ENCODE measurements around the gene PARD6G. TPM values are rescaled to one million over a fixed set of nuclear protein-coding genes. Genes with fewer than 3 reads are reported as not detected.
"Not testable (repeated sequence)": the region's sequence is repeated elsewhere in the genome, so short reads cannot be mapped to it uniquely, and the experiment has no call there.

PARD6G gene
- total and polyA plus RNA-seq, 7 experiments from 2014 or later: 0.07 to 0.16 (median 0.09) TPM; not detected in 3

DNA sequence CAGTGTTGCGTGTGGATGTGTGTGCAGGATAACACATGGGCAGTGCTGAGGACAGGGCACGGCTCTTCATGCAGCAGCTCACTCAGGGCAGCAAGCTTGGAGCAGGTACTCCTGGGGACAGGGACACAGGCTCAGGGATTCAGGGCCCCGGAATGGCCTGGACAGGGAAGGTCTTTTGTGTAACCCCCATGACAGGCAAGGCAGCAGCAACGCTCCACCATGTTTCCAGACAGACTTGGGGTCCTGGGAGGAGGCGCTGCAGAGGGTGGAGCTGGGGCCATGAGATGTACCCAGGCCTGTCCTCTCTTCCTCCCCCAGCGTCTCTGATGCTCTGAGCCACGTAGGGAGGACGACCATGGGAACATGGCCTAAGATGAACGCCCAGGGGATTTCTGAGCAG lies 80.0 kb downstream of the PARD6G start:
- POLR2A ChIA-PET: no interaction called here
- no peak for ATAC-seq
- no peaks in the 10 kb centered on the region for H3K27me3 ChIP-seq (ENCODE audit: control insufficient read depth in 2 of 2, insufficient read depth in 2 of 2, low read length in 2 of 2)

DNA sequence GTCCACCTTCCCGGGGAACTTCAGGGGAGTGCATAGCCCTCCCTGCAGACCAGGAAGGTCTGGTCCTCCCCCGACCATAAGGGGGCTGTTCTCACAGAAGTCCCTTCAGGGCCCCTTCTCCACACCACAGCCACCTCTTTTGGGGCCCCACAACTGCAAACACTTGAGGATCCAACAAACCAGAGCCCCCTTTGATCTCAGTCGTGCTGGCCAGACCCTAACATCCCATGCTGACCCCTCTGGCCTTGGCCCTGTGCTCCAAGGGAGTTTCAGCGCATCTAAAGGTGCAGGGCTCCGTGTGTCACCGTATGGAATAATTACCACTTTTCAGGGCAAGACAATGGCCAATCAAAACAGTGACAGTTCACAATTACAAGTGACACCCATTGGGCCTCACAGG lies 80.6 kb downstream of the PARD6G start:
- CTCF ChIA-PET: no interaction called here
- ATAC-seq: no peak
- Mint-ChIP-seq H3K27ac (no peak overlapping the region), H3K27me3 (peaks cover 10 to 48% (median 36%) of the 10 kb centered on the region in 5 donors), H3K4me3 (no peak overlapping the region), H3K36me3 (peaks cover 0 to 4% (median 0%) of the 10 kb centered on the region in 5 donors), H3K9me3 (peaks cover 0 to 36% (median 14%) of the 10 kb centered on the region in 11 donors), H3K4me1 (peaks cover 2 to 9% (median 4%) of the 10 kb centered on the region in 7 donors)
- DNase-seq: no peak
- Histone ChIP-seq H3K36me3 (ENCODE audit: control insufficient read depth in 2 of 3, insufficient read depth in 3 of 3, low read length in 3 of 3) (no peaks in the 10 kb centered on the region), H3K9me3 (ENCODE audit: control insufficient read depth in 2 of 3, low read length in 3 of 3) (peaks cover 0 to 10% (median 0%) of the 10 kb centered on the region in 3 experiments), H3K4me1 (ENCODE audit: control insufficient read depth in 2 of 2, insufficient read depth in 2 of 2, low read length in 2 of 2) (peaks cover 0 to 4% of the 10 kb centered on the region in 2 donors), H3K27ac (ENCODE audit: low read depth, low read length) (no peak overlapping the region), H3K27me3 (ENCODE audit: control insufficient read depth in 2 of 2, insufficient read depth in 2 of 2, low read length in 2 of 2) (no peaks in the 10 kb centered on the region), H3K4me3 (ENCODE audit: low read length) (no peak overlapping the region)
- intact Hi-C loops (cut with micrococcal nuclease): no loop called here
- POLR2A ChIA-PET: no interaction called here

More for the DNA sequence above, 80.0 kb downstream of the PARD6G start:
- H3K4me3 Mint-ChIP-seq: no peak overlapping the region
- CTCF ChIA-PET: no interaction called here
- intact Hi-C loops (cut with micrococcal nuclease): no loop called here
- H3K9me3 Mint-ChIP-seq: peaks cover 0 to 36% (median 14%) of the 10 kb centered on the region in 11 donors
- Histone ChIP-seq H3K4me1 (ENCODE audit: control insufficient read depth in 2 of 2, insufficient read depth in 2 of 2, low read length in 2 of 2) (peaks cover 0 to 6% of the 10 kb centered on the region in 2 donors), H3K36me3 (ENCODE audit: control insufficient read depth in 2 of 3, insufficient read depth in 3 of 3, low read length in 3 of 3) (no peaks in the 10 kb centered on the region), H3K9me3 (ENCODE audit: control insufficient read depth in 2 of 3, low read length in 3 of 3) (peaks cover 0 to 10% (median 0%) of the 10 kb centered on the region in 3 experiments), H3K4me3 (ENCODE audit: low read length) (no peak overlapping the region), H3K27ac (ENCODE audit: low read depth, low read length) (no peak overlapping the region)
- H3K4me1 Mint-ChIP-seq: peaks cover 2 to 9% (median 5%) of the 10 kb centered on the region in 7 donors
- peaks cover 11 to 47% (median 34%) of the 10 kb centered on the region in 5 donors for H3K27me3 Mint-ChIP-seq
- H3K27ac Mint-ChIP-seq: no peak overlapping the region
- peaks cover 0 to 3% (median 0%) of the 10 kb centered on the region in 5 donors for H3K36me3 Mint-ChIP-seq
- DNase-seq: no peak

DNA sequence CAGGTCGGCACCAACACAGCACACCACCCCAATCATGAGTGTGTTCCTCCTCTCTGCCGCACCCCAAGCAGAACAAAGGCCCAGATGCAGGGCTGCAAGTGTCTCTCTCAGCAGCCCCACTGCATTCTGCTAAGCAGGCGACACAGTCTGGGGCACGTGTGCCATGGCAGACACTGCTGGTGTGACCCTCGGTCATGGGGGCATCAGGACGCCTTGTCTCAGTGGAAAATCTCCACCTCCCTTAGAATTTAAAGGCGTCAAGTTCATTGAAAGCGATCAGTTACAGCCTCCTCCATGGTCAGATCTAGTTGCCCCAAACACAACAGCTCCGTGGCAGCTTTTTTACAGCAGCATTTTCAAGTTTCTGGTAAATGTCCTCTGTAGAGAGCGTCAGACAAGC lies 81.1 kb downstream of the PARD6G start:
- no peaks in the 10 kb centered on the region for H3K36me3 ChIP-seq (ENCODE audit: control insufficient read depth in 2 of 3, insufficient read depth in 3 of 3, low read length in 3 of 3)
- intact Hi-C loops (cut with micrococcal nuclease): no loop called here
- peaks cover 6 to 47% (median 31%) of the 10 kb centered on the region in 5 donors for H3K27me3 Mint-ChIP-seq
- H3K4me3 Mint-ChIP-seq: no peak overlapping the region
- H3K9me3 Mint-ChIP-seq: peaks cover 0 to 36% (median 14%) of the 10 kb centered on the region in 11 donors
- no peak overlapping the region for H3K4me3 ChIP-seq (ENCODE audit: low read length)
- POLR2A ChIA-PET: no interaction called here
- H3K36me3 Mint-ChIP-seq: peaks cover 0 to 4% (median 0%) of the 10 kb centered on the region in 5 donors
- H3K27ac Mint-ChIP-seq: no peak overlapping the region
- H3K27ac ChIP-seq (ENCODE audit: low read depth, low read length): no peak overlapping the region
- peaks cover 0 to under 1% of the 10 kb centered on the region in 2 donors for H3K4me1 ChIP-seq (ENCODE audit: control insufficient read depth in 2 of 2, insufficient read depth in 2 of 2, low read length in 2 of 2)
- H3K27me3 ChIP-seq (ENCODE audit: control insufficient read depth in 2 of 2, insufficient read depth in 2 of 2, low read length in 2 of 2): no peaks in the 10 kb centered on the region
- peaks cover 0 to 5% (median 0%) of the 10 kb centered on the region in 7 donors for H3K4me1 Mint-ChIP-seq
- H3K9me3 ChIP-seq (ENCODE audit: control insufficient read depth in 2 of 3, low read length in 3 of 3): peaks cover 0 to 10% (median 0%) of the 10 kb centered on the region in 3 experiments
- ATAC-seq: no peak
- no peak for DNase-seq
- CTCF ChIA-PET: interaction anchor here (0.7 kb wide), 1 partner anchor 303 kb away, joined by 4 read pairs; no protein-coding TSS in a partner anchor

DNA sequence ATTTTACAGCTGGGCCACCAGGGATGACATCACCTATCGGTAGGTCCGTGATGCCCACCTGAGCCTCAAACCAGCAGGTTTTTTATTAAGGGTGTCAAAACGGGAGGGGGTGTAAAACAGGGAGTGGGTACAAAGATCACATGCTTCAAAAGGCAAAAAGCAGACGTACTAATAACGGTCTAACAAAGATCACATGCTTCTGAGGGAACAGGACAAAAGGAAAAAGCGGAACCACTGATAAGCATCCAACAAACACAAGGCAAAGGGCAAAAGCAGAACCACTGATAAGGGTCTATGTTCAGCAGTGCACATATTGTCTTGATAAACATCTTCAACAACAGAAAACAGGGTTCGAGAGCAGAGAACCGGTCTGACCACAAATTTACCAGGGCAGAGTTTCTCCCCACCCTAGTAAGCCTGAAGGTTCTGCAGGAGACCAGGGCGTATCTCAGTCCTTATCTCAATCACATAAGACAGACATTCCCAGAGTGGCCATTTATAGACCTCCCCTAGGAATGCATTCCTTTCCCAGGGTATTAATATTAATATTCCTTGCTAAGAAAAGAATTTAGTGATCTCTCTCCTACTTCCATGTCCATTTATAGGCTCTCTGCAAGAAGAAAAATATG lies 82.5 kb downstream of the PARD6G start:
- H3K4me1 ChIP-seq (ENCODE audit: control insufficient read depth in 2 of 2, insufficient read depth in 2 of 2, low read length in 2 of 2); H3K4me1 Mint-ChIP-seq; H3K36me3 Mint-ChIP-seq; H3K27me3 ChIP-seq (ENCODE audit: control insufficient read depth in 2 of 2, insufficient read depth in 2 of 2, low read length in 2 of 2); DNase-seq; H3K4me3 Mint-ChIP-seq; CTCF ChIA-PET; H3K36me3 ChIP-seq (ENCODE audit: control insufficient read depth in 2 of 3, insufficient read depth in 3 of 3, low read length in 3 of 3); intact Hi-C loops (cut with micrococcal nuclease); H3K27ac ChIP-seq (ENCODE audit: low read depth, low read length); H3K27ac Mint-ChIP-seq; ATAC-seq; H3K4me3 ChIP-seq (ENCODE audit: low read length); POLR2A ChIA-PET: not testable (repeated sequence)
- peaks cover 0 to 10% (median 0%) of the 10 kb centered on the region in 3 experiments for H3K9me3 ChIP-seq (ENCODE audit: control insufficient read depth in 2 of 3, low read length in 3 of 3)
- Mint-ChIP-seq H3K9me3 (peaks cover 0 to 36% (median 14%) of the 10 kb centered on the region in 11 donors), H3K27me3 (peaks cover 4 to 43% (median 25%) of the 10 kb centered on the region in 5 donors)

DNA sequence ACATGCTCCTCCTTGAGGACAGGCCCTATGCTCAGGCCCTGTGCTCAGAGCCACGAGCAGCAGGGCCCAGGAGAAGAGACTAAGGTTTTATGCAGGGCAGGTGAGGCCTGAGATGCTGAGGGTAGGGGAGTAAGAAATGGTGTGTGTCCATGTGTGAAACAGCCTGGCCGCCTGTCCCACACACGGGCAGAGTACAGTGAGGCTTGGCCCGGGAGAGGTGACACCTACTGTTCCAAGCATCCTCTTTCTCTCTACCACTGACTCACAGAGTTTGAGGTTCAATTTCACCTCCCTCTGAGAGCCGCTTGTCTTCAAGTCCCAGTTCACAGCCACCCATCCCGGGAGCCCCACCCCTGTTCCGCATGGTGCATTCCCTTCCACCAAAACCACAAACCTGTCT lies 84.1 kb downstream of the PARD6G start:
- Mint-ChIP-seq H3K4me3 (no peak overlapping the region), H3K27me3 (peaks cover 0 to 43% (median 20%) of the 10 kb centered on the region in 5 donors), H3K4me1 (peaks cover 0 to 4% (median 0%) of the 10 kb centered on the region in 7 donors), H3K27ac (no peak overlapping the region), H3K9me3 (peaks cover 0 to 36% (median 14%) of the 10 kb centered on the region in 11 donors), H3K36me3 (peaks cover 0 to 4% (median 0%) of the 10 kb centered on the region in 5 donors)
- intact Hi-C loops (cut with micrococcal nuclease): no loop called here
- Histone ChIP-seq H3K4me3 (ENCODE audit: low read length) (no peak overlapping the region), H3K27me3 (ENCODE audit: control insufficient read depth in 2 of 2, insufficient read depth in 2 of 2, low read length in 2 of 2) (no peaks in the 10 kb centered on the region), H3K27ac (ENCODE audit: low read depth, low read length) (no peak overlapping the region), H3K4me1 (ENCODE audit: control insufficient read depth in 2 of 2, insufficient read depth in 2 of 2, low read length in 2 of 2) (no peaks in the 10 kb centered on the region), H3K9me3 (ENCODE audit: control insufficient read depth in 2 of 3, low read length in 3 of 3) (peaks cover 0 to 10% (median 0%) of the 10 kb centered on the region in 3 experiments), H3K36me3 (ENCODE audit: control insufficient read depth in 2 of 3, insufficient read depth in 3 of 3, low read length in 3 of 3) (no peaks in the 10 kb centered on the region)
- CTCF ChIA-PET: no interaction called here
- POLR2A ChIA-PET: no interaction called here
- DNase-seq (no peak), ATAC-seq (no peak)

DNA sequence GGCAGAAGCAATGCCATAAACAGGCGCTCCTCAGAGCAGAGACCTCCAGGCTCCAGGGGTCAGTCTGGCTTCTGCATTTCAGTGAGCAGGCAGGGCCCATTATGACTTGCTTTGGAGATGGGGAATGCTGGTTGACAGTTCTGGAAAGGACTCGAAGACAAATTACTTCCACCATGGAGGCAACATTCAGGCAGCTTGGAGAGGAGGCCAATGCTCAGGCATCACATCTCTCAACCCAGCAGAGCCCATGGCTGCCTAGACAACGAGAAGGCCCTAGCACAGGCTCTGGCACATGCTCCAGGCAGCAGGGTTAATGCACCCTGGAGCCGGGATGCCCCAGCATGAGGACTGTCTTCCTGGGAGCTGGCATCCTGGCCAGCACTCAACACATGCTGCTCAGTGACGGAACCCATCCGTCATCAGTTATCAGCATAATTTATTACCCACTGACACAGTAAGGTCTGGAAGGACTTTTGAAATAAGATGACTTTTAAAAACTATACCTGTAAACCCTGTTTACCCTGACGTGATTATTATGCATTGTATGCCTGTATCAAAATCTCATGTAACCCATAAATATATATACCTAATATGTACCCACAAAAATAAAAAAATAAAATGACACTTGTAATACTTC lies 85.4 kb downstream of the PARD6G start:
- Mint-ChIP-seq H3K4me3 (peak overlapping the region in 1 of 10 donors; percentile 29), H3K36me3 (peaks cover 0 to 4% (median 0%) of the 10 kb centered on the region in 5 donors), H3K9me3 (peaks cover 0 to 33% (median 13%) of the 10 kb centered on the region in 11 donors), H3K27ac (no peak overlapping the region), H3K27me3 (peaks cover 0 to 39% (median 20%) of the 10 kb centered on the region in 5 donors), H3K4me1 (peaks cover 0 to 4% (median 0%) of the 10 kb centered on the region in 7 donors)
- H3K27ac ChIP-seq (ENCODE audit: low read depth, low read length): no peak overlapping the region
- no peak overlapping the region for H3K4me3 ChIP-seq (ENCODE audit: low read length)
- ATAC-seq (no peak), DNase-seq (no peak)
- H3K36me3 ChIP-seq (ENCODE audit: control insufficient read depth in 2 of 3, insufficient read depth in 3 of 3, low read length in 3 of 3): no peaks in the 10 kb centered on the region
- H3K4me1 ChIP-seq (ENCODE audit: control insufficient read depth in 2 of 2, insufficient read depth in 2 of 2, low read length in 2 of 2): no peaks in the 10 kb centered on the region
- peaks cover 0 to 10% (median 0%) of the 10 kb centered on the region in 3 experiments for H3K9me3 ChIP-seq (ENCODE audit: control insufficient read depth in 2 of 3, low read length in 3 of 3)
- intact Hi-C loops (cut with micrococcal nuclease): no loop called here
- ChIA-PET POLR2A (no interaction called here), CTCF (no interaction called here)
- no peaks in the 10 kb centered on the region for H3K27me3 ChIP-seq (ENCODE audit: control insufficient read depth in 2 of 2, insufficient read depth in 2 of 2, low read length in 2 of 2)
